Activated CD4-positive, CD25-positive, alpha-beta regulatory T cell (primary cell): Measurements from ENCODE around the gene FBXO28.

Source experiments
- DNase-seq, 4 experiments: peaks; one replicate each; lab custom pipeline; 2025; lab: John Stamatoyannopoulos, UW

FBXO28 gene

DNA sequence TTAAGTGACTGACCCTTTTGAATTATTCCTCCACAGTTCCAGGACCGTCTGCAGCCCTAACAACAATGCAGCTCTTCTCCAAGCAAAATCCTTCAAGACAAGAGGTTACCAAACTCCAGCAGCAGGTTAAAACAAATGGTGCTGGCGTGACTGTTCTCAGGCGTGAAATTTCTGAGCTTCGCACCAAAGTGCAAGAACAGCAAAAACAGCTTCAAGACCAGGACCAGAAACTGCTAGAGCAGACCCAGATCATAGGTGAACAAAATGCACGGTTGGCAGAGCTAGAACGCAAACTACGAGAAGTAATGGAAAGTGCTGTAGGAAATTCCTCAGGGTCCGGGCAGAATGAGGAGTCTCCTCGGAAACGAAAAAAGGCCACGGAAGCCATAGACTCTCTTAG is 43.4 kb downstream of the FBXO28 start:
- no peak for DNase-seq

DNA sequence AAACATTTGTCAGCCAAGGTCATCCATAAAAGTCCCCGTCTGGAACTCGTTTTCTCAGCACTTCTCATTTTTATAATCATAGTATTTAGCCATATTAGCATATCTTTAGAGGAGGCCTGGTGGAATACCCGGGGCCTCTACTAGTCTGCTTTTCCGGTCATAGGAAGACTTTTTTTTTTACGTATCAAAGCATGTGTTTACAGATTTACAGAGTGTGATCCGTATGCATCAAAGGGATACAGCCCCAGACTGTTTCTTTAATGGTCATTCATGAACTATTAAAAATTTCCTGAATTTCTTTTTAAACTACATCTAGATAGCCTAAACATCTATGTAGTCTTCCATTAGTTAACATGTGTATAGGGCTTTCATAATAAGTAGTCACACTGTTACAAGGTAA is 45.6 kb downstream of the FBXO28 start:
- DNase-seq, result no peak

DNA sequence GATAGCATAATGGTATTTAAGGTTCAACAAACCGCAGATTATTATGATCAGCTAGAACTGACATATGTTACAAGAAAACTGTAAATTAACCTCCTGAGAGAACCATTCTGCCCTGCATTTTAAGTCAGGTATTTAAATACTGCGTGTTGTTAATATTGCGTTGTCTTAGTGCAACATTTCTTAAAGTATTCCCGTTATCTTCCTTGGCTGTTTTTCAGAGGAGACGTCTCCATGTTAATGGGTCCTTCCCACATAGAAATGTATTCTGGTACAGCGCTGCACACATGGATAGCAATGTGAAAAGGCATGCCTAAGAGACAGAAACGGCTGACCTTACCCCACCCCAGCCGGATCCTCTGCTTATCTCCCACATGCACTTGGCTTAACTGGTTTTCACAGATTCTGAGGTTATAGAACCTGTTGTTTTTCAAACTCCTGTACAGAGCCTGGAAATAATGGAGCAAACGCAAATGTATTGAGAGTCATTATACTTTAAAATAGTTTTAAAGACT is 46.3 kb downstream of the FBXO28 start:
- DNase-seq, result no peak

DNA sequence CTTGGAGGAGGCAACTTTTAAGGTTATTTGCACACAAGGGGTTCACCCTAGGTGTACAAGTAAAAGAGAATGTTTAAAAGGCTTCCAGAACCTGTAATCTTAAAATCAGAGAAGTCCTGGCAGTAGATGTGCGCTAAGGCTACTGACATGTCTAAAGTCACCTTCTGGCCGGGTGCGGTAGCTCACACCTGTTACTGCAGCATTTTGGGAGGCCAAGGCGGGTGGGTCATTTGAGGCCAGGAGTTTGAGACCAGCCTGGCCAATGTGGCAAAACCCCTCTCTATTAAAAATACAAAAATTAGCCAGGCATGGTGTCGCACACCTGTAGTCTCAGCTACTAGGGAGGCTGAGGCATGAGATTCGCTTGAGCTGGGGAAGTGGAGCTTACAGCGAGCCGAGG is 48.9 kb downstream of the FBXO28 start:
- DNase-seq, result no peak

DNA sequence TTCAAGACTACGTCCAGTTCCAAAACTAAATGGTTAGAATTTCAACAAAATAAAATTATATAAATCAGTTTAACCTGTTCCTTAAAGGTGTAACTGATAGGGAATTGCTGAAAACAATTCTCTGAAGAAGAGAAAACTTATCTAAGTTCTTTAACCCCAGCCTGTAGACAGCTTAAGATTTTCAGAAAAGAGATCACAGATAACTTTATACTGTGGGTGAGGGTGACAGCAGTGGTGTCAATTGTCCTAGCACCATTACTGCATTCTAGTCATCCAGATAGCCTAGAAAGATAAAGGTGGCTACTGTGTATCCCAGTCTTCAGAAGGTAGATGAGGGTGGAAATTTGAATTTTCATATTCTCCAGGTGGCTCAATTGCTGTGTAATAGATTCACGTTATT is 49.4 kb downstream of the FBXO28 start:
- DNase-seq, result no peak

DNA sequence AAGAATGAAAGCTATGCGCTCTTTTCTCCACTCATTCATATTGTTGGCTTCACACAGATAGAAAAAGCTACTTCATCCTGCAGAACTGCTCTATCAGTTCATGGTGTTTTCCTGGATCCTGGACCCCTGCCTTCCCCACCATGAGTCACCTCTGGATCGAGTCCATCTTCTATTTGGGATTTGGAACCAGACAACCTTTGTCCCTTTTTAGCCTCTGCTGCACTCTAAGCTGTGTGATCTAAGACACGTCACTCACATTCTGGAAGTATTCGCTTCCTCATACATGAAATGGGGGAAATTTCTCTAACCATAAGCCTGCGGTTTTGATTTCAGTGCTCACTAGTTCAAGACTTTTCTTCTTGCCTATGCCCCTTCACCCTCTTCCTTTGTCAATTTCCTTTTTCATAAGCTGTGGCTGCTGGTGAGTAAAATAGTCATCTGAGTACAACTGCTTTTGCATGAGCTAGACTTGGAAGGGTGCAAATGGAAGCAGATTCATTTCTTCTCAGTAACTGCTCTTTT is 55.0 kb downstream of the FBXO28 start:
- no peak for DNase-seq

DNA sequence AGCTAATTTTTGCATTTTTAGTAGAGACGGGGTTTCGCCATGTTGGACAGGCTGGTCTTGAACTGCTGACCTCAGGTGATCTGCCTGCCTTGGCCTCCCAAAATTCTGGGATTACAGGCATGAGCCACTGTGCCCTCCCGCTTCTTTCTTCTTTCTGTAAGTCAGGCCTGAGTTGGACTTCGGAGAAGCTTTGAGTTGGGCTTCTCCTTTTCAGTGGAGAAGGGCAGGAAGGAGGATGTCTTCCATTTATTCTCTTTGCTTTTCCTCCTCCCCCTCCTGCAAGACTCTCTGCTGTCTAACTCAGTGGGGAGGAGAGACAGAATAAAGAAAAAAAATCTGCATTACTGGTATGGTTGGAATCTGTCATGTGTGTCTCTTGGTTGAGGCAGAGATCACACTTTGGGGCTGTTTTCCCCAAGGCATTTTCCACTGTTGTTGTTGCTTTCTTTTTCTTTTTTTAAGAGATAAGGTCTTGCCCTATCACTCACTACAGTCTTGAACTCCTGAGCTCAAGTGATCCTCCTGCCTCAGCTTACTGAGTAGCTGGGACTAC is 55.9 kb downstream of the FBXO28 start:
- no peak for DNase-seq

DNA sequence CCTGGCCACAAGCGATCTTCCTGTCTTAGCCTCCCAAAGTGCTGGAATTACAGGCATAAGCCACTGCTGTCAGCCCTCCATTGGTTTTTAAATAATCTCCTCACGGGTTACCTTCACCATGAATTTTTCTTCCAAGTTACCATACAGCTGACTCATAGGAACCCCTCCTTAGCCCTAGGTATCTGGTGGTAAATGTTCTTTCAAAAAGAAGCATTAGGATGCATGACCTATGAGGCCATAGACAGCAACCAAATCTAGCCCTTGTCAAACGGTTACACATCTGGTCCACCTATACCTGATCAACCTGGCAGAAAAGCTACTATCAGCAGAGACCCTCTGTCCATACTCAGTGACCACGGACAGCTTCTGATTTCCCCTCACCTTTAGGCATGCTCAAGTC is 56.4 kb downstream of the FBXO28 start:
- no peak for DNase-seq

DNA sequence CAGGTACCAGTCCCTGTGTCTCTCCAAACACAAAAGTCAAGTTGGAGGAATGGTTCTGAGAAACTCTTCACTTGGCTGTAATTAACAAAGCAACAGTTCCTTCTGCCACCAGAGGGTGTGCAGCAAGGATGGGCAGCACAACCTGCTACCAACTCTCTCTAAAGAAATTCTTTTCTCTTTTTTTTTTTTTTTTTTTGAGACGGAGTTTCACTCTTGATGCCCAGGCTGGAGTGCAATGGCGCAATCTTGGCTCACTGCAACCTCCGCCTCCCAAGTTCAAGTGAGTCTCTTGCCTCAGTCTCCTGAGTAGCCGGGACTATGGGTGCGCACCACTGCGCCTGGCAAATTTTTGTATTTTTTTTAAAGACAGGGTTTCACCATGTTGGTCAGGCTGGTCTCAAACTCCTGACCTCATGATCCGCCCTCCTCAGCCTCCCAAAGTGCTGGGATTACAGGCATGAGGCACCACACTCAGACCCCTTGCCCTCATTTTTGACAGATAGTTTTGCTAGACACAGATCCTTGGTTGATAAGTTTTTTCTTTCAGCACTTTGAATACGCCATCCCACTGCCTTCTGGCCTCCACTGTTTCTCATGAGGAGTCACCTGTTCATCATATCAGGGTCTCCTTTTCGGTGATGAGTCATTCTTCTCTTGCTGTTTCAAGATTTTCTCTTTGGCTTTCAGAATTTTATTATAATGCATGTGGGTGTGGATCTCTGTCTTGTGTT is 57.0 kb downstream of the FBXO28 start:
- no peak for DNase-seq

DNA sequence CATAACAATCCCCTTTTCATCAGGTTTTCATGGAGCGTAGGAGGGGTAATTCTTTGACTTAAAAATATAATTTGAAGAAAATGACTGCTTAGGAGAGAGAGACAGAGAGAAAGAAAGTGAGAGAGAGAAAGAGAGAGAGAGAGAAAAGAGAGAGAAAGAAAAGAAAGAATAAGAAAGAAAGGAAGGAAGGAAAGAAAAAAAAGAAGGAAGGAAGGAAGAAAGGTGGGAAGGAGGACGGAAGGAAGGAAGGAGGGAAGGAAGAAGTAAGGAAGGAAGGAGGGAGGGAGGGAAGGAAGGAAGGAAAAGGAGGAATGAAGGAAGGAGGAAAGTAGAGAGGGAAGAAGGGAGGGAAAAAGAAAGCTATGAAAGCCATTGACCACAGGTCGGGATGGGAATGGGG is 58.3 kb downstream of the FBXO28 start:
- no peak for DNase-seq

DNA sequence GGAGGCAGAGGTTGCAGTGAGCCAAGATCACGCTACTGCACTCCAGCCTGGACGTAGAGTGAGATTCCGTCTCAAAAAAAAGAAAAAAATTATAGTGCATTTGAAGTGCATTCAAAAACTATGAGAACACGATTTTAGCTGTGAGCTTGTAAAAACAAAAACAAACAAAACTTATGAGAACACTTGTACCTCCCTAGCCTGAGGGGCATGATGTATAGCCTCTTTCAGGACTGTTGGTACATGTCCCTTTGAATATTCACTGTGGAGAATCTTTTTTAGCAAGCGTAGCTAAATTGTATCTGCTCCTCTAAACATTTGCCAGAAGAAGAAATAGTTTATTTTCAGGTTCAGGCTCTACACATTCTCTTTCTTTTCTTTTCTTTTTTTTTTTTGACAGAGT is 59.6 kb downstream of the FBXO28 start:
- no peak for DNase-seq

DNA sequence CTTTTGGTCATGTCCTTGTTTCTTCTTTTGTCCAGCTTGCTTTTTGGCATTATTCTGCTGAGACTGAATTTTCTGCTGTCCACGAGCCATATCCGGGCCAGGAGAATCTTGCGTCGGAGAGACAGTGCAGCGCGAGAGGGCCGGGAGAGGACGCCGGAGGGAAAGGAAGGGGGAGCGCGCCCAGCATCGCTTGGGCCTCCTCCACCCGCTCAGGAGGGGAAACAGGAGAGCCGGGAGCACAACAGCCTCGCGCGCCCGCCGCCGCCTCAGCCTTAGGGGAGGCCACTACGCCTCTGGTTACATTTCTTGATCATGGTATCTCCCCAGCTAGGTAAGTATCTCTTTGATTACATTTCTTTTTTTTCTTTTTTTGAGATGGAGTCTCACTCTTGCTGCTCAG is 61.7 kb downstream of the FBXO28 start:
- DNase-seq, result no peak

DNA sequence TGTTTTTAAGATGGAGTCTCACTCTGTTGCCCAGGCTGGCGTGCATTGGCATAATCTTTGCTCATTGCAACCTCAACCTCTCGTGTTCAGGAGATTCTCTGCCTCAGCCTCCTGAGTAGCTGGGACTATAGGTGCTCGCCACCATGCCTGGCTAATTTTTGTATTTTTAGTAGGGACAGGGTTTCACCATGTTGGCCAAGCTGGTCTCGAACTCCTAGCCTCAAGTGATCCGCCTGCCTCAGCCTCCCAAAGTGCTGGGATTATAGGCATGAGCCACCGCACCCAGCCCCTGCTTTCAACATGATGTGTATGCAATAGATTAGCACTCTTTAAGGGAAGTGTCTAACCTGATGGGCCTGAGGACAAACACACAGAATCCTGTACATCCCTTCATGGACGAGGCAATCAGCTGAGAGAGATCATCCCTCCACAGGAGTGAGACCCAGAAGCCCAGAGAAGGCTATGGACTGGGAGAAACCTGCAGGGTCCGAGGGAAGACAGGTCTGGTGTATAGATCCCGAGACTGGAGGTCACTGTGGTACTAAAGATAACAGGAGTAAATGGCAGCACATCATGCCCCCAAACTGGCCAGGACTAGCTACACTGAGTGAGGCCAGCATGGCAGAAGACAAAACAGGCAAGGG is 63.6 kb downstream of the FBXO28 start:
- no peak for DNase-seq

DNA sequence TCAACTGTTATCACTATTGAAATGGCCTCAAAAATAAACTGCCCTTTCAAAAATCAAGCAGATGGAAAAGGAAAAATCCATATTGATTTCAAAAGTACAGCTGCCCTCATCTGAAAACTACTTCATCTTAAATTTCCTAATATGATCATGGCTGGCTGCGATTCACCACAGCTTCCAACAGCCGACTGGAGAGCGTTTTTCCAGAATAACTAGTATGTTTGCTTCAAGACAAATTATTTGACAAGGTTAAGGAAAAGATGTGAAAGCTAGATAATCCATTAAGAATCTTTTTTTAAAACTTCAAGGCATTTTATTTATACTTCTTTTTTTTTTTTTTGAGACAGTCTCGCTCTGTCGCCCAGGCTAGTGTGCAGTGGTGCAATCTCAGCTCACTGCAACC is 65.0 kb downstream of the FBXO28 start:
- no peak for DNase-seq

DNA sequence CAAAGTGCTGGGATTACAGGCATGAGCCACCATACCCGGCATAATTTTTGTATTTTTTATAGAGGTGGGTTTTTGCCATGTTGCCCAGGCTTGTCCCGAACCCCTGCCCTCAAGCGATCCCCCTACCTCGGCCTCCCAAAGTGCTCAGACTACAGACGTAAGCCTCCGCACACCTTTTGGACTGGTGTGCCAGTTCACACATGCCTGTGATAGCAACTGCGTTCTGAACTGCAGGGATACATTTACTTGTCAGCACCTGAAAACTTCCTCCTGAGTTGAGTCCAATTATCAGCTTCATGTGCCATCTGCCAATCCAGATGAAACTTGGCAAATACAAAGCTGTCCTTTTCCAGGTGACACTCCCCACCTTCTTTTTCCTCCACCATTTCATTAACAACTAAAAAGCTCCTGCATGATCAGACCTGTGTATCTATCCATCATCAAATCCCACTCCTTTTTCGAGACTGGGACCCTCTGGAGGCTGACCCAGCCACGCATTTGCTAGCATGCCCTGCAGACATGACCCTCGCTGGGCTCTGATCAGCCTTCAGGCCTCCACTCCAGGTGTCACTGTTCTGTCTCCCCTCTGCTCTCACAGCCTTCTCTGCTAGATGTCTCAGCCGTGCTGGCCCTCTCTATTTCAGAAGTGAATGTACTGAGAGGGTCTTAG is 67.0 kb downstream of the FBXO28 start:
- DNase-seq, result no peak

DNA sequence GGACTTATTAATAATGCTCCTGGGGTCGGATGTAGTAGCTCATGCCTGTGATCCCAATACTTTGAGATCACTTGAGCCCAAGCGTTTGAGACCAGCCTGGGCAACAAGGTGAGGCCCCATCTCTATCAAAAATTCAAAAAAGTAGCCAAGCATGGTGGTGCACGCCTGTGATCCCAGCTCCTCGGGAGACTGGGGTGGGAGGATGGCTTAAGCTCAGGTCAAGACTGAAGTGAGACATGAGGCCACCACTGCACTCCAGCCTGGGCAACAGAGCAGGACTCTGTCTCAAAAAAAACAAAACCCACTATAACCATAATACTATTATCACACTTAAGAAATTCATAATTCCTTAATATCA is 67.5 kb downstream of the FBXO28 start:
- no peak for DNase-seq

DNA sequence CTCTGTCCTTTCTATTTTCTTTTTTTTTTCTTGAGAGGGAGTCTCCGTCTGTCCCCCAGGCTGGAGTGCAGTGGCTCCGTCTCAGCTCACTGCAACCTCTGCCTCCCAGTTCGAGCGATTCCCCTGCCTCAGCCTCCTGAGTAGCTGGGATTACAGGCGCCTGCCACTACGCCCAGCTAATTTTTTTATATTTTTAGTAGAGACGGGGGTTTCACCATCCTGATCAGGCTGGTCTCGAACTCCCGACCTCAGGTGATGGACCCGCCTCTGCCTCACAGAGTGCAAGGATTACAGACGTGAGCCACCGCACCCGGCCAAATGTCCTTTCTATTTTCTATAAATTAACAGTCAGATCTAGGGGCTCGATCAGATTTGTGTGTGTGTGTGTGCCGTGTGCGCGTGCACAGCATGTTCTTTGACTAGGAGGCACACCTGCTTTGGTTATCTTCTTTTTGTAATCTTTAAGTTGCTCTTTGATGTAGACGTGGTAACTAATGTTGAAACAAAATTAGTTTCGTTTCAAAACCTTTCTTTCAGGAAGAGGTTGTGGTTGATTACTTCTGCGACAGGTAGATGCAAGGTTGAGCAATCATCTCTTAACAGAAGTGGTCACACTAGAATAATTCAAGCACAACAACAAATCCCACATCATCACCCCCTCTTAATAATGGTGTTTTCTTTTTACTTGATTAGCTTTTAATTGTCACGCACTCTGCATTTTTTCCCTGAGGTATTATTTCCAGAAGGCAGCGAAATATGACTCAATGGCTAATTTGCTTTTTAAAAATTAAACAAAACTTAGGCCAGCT is 68.3 kb downstream of the FBXO28 start:
- peak in 3 of 4 experiments; percentile 9 to 21 (median 13) for DNase-seq

DNA sequence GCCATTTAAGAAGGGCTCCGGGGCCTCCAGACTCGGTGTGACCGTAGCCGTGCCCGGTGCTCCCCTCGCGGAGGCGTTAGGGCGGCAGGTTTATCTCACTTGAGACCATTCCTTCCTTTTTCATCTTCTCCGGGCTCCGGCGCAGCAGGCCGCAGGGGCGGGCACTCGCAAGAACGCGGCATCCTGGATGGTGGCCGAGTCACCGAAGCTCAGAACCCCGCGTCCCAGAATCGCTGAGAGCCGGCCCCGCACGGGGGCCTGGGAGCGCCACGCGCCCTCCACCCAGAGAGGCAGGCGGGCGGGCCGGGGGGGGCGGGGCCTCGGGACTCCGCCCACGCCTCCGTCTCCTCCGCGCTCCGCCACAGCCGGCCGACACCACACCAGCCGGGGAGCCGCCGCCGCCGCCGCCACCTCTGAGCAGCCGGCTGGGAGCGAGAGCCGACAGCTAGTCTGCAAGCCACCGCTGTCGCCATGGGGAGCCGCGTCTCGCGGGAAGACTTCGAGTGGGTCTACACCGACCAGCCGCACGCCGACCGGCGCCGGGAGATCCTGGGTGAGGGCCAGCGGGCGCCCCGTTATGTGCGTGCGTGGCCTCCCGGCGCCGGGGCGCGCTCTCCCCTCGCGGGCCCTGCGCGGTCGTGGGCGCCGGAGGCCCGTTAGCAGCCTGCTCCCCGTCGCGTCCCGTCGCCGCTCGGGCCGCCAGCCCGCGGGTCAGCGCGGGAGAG is 69.1 kb downstream of the FBXO28 start, which contains the start of gene DEGS1:
Gene DEGS1 (plus strand): TSS at position 375 of the 725 bp plus-strand sequence. CDS start 97 bp downstream, at position 472.
- DNase-seq, result peak; percentile 60 to 81 (median 72)

DNA sequence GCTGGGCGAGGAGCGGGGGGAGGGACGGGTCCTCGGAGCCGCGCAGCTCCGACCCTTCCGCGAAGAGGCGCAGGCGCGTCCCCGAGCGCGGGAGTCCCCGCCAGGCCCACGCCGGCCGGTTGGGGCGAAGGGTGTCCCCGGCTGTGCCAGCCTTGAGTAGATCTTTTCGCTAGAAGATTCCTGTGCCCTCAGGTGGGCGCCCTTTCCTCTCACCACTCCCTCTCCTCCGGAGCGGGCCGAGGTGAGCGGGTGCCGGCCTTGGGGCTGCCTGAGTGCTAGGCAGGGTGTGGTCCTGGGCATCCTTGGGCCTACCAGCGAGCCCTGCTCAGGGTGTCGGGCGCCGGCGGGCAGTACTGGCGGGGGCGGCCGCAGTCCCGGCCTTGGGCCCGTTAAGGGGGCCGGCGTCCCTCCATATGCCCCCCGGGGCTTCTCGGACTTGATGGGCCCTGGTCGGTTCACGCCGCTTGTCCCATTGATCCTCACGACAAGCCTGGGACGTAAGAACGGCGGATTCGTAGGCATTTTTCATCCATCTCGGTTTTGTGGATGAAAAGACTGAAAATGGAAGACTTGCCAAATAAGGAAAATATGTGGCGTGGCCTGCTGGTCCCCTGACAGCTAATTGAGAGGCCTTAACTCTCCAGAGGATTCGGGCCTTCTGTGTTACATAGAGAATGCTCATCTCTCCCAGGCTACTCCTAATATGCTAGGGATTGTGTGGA is 69.8 kb downstream of the FBXO28 start:
- DNase-seq, result peak; percentile 23 to 45 (median 36)

DNA sequence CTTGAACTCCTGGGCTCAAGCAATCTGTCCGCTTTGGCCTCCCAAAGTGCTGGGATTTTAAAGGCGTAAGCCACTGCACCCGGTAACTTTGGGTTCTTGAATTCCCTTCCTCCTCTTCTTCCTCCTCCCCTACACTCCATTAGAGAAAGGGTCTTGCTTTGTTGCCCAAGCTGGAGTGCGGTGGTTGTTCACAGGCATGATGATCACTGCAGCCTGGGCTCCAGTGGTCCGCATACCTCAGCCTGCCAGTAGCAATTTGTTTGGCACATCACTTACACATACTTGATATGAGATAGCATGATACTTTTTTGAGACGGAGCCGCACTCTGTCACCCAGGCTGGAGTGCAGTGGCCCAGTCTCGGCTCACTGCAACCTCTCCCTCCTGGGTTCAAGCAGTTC is 71.3 kb downstream of the FBXO28 start:
- DNase-seq, result no peak
